Stimulated activated CD4-positive, alpha-beta T cell treated with anti-CD3 and anti-CD28 coated beads, Interleukin-2, amount 100 ng/mL, for 24 hours (primary cell): Measurements from ENCODE around the gene A1BG.
"Not testable (repeated sequence)": the region's sequence is repeated elsewhere in the genome, so short reads cannot be mapped to it uniquely, and the experiment has no call there.

Experiments
- DNase-seq, 2 donors: peaks; one replicate each; pipeline ENCODE4 v3.0.0-alpha.2; 2020

The A1BG gene

DNA sequence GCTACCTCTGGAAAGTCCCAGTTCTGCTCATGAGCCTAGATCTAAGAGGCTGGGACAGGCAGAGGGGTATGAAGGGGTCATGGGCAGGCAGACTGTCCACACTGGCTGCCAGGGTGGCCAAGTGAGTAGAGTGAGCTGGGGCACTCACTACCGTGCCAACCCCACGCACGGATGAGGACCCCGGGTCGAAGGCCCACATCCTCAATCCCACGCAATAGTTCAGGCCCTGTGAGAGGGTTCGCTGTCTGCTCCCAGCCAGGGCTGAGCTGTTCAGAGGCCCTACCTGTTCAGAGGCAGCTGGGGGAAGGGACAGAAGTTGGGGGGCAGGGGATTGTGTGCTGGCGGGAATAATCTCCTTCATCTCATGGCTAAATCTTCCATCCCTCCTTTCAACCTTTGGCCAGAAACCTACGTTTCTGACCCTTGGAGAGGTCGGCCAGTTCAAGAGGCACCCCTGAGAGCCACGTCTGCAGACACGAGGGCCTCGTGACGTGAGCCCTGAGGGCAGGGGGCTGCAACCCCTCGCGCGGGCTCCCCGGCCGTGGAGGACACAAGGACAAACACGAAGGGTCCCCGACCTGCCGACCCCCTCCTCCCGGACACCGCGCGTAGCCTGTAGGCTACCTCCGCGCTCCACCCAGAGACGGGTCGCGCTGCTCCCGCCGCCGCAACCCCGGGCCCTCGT lies 32.7 kb upstream of the A1BG start:
- peak; percentile 43 to 53 for DNase-seq

DNA sequence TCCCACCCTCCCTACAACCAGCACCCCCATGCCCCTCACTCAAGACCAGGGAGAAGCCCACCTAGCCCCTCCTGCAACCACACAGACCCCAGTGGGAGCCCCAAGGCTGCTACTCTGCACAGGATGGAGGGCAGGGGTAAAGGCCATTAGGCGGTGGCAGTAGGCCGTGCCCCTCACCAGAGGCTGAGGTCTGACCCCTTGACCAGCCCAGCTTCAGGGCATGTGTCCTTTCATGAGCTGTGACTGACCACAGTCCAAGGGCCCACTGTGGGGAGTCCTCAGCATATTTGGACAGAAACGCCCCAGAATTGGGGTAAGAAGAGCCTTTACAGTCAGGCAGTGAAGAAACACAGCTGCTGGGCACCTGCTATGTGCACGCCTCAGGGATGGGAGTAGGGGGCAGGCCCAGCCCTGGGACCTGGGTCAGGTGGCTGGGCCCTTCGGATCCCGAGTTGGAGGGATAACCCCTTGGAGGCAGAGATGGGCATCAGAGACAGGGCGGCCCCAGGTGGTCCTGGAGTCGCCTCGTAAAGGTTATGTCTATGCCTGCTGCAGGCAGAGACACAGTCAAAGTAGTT lies 32.1 kb upstream of the A1BG start:
- DNase-seq: no peak

DNA sequence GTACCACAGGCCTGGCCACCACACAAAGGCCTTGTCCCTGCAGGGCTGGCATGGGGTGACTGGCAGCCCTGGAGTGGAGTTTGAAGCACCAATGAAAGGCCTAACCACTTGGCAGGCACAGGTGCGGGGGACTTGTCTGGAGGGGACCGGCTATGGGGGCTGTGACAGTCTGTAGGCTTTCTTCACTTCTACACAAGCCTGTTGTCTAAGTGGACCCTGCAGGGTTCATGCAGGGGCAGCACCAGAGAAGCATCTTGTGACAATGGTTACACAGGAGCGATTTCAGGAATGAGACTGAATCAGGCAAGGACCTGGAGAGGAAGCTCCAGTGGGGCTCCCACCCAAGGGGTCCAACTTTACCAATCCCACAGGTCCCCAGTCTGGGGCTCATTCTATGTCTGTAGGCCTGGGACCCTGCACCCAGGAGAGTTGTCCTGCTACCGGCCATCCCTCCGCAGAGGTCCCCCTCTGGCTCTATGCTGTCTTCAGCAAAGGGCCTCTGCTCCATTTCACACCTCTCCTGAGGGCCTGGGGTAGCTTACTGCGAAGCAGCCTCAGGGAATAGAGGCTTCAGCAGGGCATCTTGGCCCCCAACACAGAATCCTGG lies 29.8 kb upstream of the A1BG start:
- no peak for DNase-seq

DNA sequence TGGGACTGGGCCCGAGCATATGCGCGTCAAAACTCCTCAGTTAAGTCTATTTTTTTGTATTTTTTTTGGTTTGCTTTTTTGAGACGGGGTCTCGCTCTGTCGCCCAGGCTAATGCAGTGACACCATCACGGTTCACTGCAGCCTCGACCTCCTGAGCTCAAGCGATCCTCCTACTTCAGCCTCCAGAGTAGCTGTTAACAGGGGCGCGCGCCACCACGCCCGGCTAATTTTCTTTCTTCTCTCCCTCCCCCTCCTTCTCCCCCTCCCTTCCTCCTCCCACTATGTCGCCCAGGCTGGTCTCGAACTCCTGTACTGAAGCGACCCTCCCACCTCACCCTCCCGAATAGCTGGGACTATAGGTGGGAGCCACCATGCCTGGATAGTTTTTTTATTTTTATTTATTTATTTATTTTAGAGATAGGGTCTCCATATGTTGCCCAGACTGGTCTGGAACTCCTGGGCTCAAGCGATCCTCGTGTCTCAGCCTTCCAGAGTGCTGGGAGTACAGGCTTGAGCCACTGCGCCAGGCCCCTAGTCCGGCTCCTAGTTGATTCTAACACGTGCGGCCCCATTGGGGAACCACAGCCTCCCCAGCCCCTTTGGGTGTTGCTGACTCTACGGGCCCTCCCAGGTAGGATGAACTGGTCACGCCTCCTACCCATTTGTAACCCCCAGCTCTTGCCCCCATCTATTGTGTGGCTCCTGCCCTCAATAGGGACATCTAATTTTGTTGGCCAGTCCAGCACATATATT lies 28.3 kb upstream of the A1BG start:
- no peak for DNase-seq

DNA sequence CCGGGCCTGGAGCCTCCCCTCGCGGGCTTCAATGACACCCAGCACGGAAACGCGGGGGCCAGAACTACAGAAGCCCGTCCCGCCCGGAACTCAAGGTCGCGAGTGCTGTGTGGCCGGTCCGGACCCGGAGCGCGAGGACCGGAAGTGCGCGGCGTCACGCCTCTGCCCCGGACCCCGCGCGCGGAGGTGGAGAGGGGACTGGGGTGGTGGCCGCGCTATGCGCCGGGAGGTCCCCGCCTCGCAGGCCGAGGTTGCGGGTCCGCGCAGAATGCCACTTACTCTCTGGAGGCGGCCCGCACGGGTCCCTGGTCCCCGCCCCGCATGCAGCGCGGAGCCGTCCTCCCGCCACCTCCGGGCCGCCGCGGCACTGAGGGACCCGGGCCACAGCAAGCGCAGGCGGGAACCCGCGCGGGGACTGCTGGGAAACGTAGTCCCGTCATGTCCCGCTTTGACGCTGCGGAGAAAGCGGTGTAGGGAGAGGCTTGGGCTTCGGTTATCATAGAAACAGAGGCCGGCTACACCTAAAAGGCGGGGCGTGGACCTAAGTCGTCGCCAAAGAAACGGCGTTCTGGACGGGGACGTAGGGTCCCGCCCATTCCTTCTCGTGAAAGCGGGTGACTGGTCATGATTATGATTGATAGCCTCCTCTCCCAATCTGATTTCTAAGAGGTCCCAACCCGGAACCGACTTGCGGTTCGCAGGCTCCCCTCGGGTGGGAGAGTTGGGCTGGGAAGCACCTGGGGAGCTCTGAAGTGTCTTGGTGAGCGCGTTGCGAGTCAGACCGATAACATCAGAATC lies 27.6 kb upstream of the A1BG start, which contains the start of gene ZNF837:
ZNF837 (minus strand) TSS at position 369 of the 798 bp plus-strand sequence. CDS start 11,698 bp downstream, outside the sequence.
- DNase-seq: peak; percentile 96 to 98

DNA sequence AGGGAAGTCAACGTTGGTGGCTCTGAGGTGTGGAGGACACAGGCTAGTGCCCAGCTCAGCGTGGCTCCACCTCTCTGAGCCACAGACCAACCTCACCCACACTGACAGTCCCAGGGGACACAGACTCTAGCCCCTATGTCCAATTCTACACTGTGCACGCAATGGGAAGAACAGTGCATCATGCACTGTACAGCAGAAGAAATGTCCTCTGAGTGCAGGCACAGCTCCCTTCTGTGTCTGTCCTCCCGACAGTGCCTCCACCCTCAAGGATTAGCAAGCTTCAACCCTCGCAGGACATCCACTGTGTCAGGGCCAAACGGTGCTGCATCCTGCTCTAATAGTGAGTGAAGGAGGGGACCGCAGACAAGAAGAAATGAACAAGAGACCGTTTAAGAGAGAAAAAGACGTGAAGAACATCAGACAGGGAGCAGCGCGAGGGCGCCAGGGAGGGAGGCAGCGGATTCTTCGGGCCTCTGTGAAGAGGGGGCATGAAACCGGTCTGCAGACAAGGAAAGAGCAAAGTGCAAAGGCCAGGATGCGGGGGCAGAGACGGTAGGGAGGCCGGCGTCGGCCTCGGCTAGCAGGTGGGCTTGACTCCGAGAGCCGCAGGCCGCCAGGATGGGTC lies 26.9 kb upstream of the A1BG start:
- DNase-seq: no peak

DNA sequence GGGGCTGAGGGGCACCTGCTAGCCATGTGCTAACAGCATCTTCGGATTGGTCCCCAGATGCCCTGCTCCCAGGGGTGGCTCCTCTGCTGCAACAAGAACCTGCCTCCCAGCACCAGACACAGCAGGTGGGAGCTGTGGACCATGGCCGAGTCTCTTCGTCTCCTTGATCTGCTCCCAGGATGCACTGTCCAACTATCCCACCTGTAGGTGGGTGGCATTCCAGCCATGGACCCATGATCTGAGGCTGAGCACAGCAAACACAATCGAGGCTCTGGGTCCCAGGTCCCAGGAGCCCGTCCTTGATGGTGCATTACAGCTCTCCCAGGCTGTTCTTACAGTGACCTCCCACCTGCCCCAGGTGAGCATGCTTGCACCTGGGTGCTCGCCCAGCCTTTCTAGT lies 26.0 kb upstream of the A1BG start:
- no peak for DNase-seq

DNA sequence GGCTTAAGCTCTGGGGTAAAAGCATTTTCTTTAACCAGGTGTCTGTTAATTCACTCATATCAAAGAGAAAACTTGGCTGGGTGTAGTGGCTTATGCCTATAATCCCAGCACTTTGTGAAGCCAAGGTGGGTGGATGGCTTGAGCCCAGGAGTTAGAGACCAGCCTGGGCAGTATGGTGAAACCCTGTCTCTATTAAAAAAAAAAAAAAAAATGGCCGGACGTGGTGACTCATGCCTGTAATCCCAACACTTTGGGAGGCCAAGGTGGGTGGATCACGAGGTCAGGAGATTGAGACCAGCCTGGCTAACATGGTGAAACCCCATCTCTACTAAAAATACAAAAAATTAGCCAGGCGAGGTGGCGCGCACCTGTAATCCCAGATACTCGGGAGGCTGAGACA lies 23.4 kb upstream of the A1BG start:
- DNase-seq: not testable (repeated sequence)

DNA sequence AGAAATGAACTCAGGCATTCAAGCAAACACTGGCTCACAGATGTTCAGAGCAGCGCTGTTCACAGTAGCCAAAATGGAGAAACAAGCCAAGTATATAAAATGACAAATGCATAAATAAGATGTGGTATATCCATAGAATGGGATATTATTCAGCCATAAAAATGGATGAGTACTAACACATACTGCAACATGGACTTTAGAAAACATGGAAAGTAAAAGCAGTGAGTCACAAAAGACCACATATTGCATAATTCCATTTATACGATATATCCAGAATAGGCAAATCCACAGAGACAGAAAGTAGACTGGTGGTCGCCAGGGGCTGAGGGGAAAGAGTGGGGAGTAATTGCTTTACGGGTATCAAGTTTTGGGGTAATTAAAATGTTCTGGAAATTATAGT lies 20.9 kb upstream of the A1BG start:
- no peak for DNase-seq

DNA sequence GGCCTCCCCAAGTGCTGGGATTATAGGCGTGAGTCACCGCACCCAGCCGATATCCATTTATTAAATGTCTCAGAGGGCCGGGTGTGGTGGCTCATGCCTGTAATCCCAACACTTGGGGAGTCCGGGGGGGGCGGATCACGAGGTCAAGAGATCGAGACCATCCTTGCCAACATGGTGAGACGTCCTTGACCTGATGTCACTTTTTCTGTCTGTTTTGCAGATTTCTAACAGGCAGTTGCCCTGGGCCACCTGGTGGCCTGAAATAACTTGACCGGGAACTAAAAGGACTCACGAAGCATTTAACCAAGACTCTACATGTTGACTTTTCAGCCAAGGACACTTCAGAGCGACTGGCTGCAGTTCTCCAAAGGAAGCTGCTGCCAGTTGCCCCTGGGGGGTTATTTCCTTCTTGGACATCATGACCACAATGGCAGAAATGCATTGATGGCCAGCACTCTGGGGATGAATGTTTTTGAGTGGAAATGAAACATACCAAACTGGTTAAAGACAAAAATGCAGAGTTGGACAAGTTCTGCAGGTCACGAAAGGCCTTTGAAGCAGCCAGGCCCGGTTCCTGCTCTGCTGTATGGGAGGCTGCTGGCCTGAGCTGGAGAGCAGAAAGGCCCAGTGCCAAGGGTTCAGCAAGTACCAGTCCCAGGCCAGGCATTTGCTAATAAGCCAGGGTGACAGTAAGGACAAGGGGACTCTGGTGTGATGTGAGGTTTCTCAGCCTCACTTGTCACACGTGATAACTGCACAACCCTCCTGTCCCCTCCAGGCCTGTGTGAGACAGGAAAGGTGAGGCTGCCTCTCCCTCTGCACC lies 19.2 kb upstream of the A1BG start:
- no peak for DNase-seq

DNA sequence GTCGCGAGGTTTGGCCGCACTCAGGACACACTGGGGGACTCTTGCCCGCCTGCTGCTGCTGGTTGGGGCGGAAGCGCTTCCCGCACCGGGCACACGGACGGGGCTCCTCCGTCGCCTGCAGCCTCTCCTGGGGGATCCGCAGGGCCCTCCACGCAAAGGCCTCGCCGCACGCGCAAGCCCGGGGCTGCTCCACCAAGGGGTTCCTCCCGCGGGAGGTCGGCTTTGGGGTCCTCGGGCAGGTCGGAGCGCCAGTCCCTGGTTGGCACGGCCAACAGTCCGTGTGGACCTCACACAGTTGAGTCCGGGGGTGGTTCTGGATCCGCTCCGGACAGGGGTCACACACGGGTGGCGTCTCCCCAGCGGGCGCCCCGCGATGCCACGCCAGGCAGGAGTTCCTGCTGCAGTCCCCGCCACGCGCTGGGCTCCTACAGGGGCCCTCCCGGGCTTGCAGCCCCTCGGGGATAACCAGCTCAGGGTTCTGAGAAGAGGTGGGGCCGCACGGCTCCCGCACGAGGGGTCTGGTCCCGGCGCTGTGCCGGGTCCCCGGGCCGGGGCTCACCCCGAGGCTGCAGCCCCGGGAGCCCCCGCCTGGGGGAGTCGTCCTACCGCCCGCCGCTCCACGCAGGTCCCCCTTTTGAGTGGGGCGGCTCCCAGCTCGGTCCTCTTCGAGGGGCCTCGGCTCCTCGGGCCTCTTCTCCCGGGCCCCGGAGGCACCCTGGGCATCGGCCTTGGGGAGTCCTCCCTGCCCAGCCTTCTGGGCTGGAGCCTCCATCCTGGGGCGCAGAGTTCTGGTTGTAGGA lies 15.5 kb upstream of the A1BG start:
- no peak for DNase-seq

DNA sequence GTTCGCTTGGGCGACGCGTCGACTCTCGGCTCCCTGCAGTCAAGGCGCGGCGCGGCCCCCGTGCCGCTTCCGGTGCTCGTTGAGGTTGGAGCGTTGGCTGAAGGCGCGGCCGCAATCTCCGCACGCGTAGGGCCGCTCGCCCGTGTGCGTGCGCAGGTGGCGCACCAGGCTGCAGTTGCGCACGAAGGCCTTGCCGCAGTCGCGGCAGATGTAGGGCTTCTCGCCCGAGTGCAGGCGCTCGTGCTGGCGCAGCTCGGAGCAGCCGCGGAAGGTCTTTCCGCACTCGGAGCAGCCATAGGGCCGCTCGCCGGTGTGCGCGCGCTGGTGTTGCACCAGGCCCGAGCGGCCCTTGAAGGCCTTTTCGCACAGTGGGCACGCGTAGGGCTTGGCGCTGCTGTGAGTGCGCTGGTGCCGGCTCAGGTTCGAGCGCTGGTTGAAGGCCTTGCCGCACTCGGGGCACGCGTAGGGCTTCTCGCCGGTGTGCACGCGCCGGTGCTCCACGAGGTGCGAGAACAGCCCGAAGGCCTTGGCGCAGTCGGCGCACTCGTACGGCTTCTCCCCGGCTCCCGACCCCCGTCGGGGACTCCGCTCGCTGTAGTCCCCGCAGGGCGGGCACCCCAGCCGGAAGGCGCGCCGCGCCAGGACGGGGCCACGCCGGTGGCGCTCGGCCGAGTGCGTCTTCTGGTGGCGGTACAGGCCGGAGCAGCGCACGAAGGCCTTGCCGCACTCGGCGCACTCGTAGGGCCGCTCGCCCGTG lies 14.6 kb upstream of the A1BG start:
- no peak for DNase-seq

DNA sequence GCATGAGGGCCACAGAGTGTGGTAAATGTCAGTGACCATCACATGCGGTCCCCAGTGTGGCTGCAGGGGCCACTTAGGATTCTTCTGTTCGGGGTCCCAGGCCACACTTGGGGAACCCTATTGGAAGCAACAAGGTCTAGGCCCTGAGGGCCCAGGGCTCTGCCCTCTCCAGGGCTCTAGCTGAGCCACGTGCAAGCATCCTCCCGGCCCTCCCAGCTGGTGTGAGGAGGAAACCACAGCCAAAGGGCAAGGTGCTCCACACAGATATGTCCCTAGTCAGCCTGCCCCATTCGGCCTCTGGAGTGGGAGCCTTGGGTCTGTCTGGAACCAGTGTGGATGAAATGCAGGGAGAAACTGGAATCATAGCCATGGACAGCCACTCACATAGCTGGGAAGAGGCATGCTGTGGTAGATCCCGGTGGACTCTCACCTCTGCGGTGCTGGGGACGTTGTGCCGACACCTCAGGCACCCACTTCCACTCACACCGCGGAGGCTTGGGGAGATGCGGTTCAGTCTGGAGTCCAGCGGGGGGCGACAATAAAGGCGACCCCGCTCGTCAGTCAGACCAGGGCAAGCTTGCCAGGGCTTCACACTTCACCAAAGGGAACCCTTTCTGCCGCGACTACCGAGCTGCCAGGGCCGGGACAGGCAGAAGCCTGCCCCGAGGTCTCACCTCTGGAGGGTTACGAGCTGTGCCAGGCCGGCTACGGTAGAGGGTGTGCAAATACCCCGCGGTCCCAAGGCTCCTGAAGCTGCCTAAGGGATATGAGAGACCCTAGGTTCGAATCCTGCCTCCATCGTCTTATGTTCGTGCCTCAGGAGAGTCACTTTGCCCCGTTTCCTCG lies 13.5 kb upstream of the A1BG start:
- no peak for DNase-seq

DNA sequence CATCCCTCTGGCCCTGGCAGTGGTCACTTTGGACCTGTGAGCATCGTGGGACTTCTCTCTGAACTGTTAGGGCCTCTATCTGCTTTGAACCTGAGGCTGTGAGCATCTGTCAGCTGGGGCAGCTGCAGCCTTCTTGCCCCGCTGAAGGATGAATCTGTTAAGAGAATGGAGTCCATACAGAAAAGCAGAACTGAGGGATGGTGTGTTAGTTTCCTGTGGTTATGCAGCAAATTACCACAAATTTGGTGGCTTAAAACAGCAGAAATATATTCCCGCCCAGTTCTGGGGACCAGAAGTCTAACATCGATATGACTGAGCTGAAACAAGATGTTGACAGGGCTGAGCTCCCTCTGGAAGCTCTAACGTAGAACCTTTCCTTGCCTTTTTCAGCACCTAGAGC lies 10.9 kb upstream of the A1BG start:
- DNase-seq: no peak

DNA sequence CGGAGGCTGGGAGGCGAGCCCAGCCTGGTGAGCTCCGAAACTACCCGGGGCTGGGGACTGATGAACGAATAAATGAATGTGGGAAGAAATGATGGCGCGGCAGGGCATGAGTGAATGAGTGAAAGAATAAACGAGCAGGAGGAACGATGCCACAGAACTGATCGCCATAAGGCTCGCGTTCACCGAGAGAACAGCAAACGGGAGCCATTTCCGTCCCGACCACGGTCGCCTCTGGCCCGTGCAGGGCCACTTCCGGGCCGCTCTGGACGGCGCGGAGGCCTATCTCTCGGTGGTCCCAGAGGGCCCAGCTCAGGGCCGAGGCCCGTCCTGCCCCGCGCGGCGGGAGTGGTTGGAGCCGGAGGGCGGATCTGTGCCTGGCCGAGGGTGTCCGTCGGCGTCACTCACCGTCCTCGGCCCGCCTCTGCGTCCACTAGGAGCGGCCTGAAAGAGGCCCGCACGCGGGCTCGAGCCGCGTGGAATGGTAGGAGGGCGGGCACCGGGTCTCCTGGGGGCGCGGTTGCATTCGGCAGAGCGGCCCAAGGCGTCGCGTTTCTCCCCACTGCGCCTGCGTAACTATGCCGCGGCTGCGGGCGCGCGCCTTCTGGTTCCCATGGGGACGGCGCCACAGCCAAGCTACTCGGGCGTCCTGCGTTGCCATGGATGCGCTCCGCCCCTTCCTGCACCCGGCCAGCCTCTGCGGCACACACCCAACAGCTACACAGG lies 9.1 kb upstream of the A1BG start, which contains the start of gene ZNF497:
ZNF497 (minus strand) TSS at position 480 of the 723 bp plus-strand sequence. CDS start 5,116 bp downstream, outside the sequence.
- peak; percentile 97 to 98 for DNase-seq

DNA sequence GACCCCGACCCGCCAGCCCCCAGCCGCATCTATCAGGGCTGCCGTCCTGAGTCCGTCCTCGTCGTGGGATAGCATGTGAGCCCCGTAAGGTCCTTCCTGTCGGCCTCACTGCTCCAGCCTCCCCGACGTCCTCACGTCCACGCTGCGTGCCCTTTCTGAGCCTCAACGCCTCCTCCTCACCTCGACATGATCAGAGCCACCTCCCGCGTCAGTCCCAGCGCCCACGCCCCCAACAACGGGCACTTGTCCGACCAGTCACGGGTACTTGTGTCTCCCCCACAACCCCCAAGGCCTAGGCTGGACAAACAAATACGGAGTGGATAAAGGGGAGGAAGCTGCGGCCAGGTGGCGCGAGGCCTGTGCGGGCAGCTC lies 8.6 kb upstream of the A1BG start:
- DNase-seq: peak; percentile 60 to 62

DNA sequence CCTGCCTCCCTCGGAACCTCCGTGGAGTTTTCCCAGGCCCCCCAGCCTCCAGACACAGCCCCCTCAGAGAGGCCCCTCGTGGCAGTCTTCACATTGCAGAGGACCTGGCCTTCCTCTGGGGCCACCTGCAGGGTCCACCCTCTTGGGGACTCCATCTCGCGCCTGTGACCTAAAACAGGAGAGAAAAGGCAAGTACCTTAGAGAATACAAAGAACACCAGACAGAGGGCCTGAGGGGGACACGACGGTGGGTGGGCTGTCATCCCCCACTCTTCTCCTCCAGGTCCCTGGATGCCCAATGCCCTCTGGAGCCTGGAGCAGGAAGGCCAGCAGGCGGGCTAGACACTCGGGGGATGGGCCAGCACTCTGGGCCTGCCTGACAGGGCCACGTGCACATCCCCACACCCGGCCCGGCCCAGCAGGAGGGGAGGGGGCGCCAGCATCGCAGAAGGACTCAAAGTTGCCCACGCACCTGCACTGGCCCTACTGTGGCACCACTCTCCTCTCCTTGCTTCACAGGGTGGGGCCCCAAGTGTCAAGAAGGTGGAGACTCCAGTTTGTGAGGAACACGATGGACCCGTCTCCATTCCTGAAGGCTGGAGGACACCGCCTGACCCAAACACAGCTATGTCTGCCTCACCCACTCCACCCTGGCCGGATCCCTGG lies 4.3 kb upstream of the A1BG start:
- DNase-seq: no peak
